GM06990 (cell line): Measurements from ENCODE around the gene IGFN1.
A peak's percentile ranks its signal among the peaks of the same experiment; 100 is the strongest.

Source experiments
- DNase-seq: peaks from one replicate; pipeline ENCODE4 v3.0.0-alpha.2; 2011; ENCODE audit not compliant: insufficient read length; ENCODE audit errors: extremely low read depth
- H3K27me3 ChIP-seq: replicated peaks from 2 replicates; pipeline ENCODE4 v1.6.0; 2011; ENCODE audit warnings: low read length; ENCODE audit not compliant: control insufficient read depth, insufficient read depth
- H3K36me3 ChIP-seq: 2 replicates; pipeline ENCODE4 v1.5.1; 2011; ENCODE audit warnings: low read length; ENCODE audit not compliant: control insufficient read depth, insufficient read depth
- H3K4me3 ChIP-seq: replicated peaks from 2 replicates; pipeline ENCODE4 v1.5.1; 2011; ENCODE audit warnings: low read depth, mild to moderate bottlenecking, control low read depth, low read length
- TF ChIP-seq, protein P1 (sequence below): IDR thresholded peaks from 2 replicates; pipeline ENCODE4 v1.5.1; 2011; ENCODE audit warnings: low read length, control low read depth, mild to moderate bottlenecking, inconsistent platforms; ENCODE audit not compliant: insufficient read depth, poor library complexity, severe bottlenecking

IGFN1 gene

DNA sequence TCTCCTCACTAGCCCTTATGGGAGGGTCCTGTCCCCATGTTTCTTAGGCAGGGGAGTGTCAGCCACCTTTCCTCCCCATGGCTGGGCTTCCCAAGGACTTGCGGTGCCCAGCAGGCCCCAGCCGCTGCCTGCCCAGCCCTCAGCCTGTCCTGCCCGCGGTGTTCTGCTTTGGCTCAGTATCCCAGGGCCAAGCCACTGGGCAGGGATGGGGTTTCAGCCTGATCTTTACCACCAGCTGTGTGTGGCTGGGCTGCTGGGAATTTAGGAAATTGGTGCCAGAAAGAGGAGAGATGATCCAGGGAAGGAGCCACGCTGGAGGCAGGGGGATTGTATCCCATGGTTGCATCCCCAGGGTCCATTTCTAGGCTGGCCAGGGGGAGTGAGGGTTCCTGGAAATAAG lies 6.9 kb upstream of the IGFN1 start:
- peaks cover 1% of the 10 kb centered on the region; the same call in 1 of the 2 replicates for H3K27me3 ChIP-seq
- no peak for DNase-seq
- TF ChIP-seq, protein P1, sequence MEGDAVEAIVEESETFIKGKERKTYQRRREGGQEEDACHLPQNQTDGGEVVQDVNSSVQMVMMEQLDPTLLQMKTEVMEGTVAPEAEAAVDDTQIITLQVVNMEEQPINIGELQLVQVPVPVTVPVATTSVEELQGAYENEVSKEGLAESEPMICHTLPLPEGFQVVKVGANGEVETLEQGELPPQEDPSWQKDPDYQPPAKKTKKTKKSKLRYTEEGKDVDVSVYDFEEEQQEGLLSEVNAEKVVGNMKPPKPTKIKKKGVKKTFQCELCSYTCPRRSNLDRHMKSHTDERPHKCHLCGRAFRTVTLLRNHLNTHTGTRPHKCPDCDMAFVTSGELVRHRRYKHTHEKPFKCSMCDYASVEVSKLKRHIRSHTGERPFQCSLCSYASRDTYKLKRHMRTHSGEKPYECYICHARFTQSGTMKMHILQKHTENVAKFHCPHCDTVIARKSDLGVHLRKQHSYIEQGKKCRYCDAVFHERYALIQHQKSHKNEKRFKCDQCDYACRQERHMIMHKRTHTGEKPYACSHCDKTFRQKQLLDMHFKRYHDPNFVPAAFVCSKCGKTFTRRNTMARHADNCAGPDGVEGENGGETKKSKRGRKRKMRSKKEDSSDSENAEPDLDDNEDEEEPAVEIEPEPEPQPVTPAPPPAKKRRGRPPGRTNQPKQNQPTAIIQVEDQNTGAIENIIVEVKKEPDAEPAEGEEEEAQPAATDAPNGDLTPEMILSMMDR, result no peak
- H3K4me3 ChIP-seq, result no peak overlapping the region
- no peaks in the 10 kb centered on the region for H3K36me3 ChIP-seq

DNA sequence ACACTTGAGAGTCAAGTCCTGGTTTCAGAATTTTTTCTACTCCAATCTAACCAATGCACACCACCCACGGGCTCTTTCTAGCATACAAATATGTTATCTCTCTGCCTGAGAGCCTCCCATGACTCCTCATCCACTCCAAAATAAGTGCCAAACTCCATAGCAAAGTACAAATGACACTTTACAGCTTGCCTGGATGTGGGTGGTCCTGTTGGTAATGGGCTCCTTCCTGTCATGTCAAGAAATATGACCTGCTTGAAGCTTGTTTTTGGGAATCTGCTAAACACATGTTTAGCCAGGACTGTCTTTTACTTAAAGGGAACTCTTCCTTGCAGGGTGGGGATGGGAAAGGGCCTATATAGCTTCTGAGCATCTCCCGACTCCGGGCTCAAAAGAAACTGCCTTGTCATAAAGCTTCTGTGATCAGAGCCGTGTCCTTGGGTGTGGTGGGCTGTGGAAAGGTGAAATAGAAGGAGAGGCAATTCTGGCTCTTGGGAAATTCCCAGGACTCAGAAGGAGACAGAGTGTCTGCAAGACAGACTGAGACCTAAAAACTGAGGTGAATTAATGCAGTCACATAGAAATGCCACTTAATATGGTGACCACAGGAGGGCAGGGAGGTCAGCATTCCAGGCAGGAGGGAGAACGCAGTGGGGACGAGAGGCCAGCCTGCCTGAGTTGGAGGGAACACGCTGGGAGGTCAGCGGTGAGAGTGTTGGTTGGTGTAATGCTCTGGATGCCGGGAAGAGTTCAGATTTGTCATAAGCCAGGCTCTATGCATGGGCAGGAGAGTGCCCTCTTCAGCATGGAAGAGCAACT lies 6.1 kb upstream of the IGFN1 start:
- DNase-seq, result no peak
- Histone ChIP-seq H3K4me3 (no peak overlapping the region), H3K27me3 (peaks cover 1% of the 10 kb centered on the region; the same call in 1 of the 2 replicates), H3K36me3 (no peaks in the 10 kb centered on the region)
- TF ChIP-seq, protein P1, result peak; percentile 43

DNA sequence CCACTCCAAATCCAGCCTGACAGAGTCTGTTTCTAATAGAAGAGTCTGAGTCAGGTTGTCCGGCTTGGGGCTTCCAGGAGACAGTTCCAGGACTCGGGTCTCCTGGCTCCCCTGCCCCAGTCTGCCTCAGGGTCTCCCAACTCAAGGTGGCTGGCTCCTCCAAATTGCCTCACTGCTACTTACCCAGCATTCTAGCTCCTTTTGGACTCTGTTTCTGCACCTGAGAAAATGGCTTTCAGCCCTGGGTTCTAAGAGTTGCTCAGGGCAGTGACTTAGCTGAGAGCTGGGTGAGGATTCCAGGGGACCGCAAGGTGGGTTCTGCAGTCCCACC lies 5.5 kb upstream of the IGFN1 start:
- Histone ChIP-seq H3K27me3 (peaks cover 4% of the 10 kb centered on the region), H3K4me3 (no peak overlapping the region), H3K36me3 (no peaks in the 10 kb centered on the region)
- TF ChIP-seq, protein P1, result no peak
- DNase-seq, result no peak

- no peaks in the 10 kb centered on the region for H3K36me3 ChIP-seq
- TF ChIP-seq, protein P1, result no peak
- peaks cover 4% of the 10 kb centered on the region for H3K27me3 ChIP-seq
- no peak for DNase-seq
- H3K4me3 ChIP-seq, result no peak overlapping the region
Measured at GRCh38 chr1:201185527-201186128, 5.0 kb upstream of the IGFN1 start.

GRCh38 chr1:201186192-201186591 lies 4.4 kb upstream of the IGFN1 start:
- no peak overlapping the region for H3K4me3 ChIP-seq
- DNase-seq, result no peak
- peaks cover 4% of the 10 kb centered on the region for H3K27me3 ChIP-seq
- H3K36me3 ChIP-seq, result no peaks in the 10 kb centered on the region
- TF ChIP-seq, protein P1, result no peak

- Histone ChIP-seq H3K4me3 (no peak overlapping the region), H3K36me3 (no peaks in the 10 kb centered on the region), H3K27me3 (peaks cover 4% of the 10 kb centered on the region)
- TF ChIP-seq, protein P1, result no peak
- no peak for DNase-seq
Measured at GRCh38 chr1:201189085-201189484, 1.5 kb upstream of the IGFN1 start.
